ENCODE data around the gene CDPF1.

Gene CDPF1

DNA sequence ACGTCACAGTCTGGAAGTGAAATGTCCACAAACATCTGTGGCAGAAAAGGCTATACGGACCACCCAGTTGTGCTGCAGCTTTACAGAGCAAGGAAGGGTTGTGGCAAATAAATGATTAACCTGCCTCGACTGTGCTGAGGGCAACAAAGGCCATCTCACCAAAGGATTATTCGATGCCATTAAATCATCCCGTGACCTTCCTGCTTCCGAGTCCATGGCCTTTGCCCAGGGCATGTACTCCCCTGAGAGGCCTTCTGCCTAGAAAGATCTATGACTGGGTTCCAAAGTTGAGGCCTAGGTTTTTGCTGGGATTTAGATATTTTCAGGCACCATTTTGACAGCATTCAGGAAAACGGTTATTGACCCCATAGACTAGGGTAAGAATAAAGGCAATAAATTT lies 9.2 kb downstream of the CDPF1 start:
- no peak for DNase-seq (ENCODE audit: low read depth)
- no peak overlapping the region for H3K4me3 ChIP-seq (ENCODE audit: low read length)
- TF ChIP-seq, protein P1, sequence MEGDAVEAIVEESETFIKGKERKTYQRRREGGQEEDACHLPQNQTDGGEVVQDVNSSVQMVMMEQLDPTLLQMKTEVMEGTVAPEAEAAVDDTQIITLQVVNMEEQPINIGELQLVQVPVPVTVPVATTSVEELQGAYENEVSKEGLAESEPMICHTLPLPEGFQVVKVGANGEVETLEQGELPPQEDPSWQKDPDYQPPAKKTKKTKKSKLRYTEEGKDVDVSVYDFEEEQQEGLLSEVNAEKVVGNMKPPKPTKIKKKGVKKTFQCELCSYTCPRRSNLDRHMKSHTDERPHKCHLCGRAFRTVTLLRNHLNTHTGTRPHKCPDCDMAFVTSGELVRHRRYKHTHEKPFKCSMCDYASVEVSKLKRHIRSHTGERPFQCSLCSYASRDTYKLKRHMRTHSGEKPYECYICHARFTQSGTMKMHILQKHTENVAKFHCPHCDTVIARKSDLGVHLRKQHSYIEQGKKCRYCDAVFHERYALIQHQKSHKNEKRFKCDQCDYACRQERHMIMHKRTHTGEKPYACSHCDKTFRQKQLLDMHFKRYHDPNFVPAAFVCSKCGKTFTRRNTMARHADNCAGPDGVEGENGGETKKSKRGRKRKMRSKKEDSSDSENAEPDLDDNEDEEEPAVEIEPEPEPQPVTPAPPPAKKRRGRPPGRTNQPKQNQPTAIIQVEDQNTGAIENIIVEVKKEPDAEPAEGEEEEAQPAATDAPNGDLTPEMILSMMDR (IDR thresholded peaks at IDR 0.05; ENCODE audit: insufficient read depth, low read depth, low read length, missing control alignments), result no peak

DNA sequence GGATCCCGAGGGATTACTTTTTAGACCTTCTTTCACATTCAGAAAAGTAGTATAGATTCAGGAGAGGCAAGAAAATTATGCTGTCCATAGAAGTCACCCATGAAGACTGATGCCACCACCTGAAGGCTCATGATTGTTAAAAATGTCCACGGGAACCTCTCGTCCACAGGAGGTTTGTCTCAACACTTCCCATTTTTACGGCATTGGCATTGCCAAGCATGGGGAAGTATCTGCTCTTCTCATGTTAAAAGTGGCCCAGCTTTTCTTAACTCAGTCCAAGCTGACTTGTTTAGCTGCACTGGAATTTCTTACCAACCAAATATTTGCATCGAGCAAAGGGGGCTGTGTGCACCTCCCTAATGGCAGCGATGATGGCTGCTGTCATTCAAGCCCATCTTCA lies 9.6 kb downstream of the CDPF1 start:
- TF ChIP-seq, protein P1 (IDR thresholded peaks at IDR 0.05; ENCODE audit: insufficient read depth, low read depth, low read length, missing control alignments), result no peak
- no peak for DNase-seq (ENCODE audit: low read depth)
- H3K4me3 ChIP-seq (ENCODE audit: low read length), result no peak overlapping the region

DNA sequence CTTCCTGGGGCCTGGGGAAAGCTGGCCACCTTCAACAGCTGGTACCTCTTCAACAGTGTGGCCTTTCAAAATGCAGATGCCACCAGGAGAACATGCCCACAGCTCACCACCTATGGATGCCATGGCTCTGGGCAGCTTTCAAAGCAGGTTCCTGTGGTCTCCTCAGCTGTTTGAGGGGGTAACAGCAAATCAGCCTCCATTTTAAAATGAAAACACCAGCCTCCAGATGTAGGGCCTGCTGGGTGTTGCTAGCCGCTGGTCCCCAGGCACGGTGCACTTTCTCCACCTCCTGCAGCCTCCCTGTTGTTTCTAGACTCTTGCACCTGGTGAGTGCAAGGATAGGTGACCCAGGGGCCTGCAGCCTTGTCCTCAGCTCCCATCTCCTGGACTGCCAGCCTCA lies 10.0 kb downstream of the CDPF1 start:
- no peak for DNase-seq (ENCODE audit: low read depth)
- H3K4me3 ChIP-seq (ENCODE audit: low read length), result no peak overlapping the region
- TF ChIP-seq, protein P1 (IDR thresholded peaks at IDR 0.05; ENCODE audit: insufficient read depth, low read depth, low read length, missing control alignments), result no peak

DNA sequence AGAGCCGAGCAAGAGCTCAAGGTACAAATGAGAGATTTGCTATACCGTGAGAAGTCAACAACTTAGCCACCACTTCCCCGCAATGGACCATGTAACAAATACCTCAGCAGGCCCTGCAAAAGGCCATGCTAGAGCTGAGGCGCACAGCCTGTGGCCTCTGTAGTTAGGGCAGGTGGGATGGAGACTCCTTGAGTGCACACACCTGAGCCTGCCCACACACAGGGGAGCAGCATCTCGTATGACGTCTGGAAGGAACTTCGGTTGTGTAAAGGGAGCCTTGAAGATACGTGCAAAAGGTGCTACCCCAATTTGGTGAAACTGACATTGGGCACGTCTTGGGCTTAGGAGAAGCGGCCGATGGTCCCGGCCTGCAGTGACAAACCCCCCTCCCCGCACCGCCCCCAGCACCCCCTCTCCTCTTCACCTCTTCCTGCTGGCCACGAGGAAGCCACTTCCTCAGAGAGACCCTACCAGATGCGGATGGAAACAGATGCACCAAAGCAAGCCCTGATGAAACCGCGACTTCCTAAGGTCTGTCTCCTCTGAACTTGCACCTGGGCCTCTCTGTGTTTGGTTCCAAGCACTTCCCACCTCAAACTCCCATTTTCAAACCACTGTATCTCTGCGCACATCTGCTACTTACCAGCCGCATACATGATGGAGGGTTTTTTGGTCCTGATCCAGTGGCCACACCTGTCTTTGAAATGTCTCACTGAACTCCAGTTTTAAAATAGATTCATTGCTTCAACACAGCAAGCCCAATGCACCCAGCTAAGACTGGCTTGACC lies 10.6 kb downstream of the CDPF1 start:
- no peak overlapping the region for H3K4me3 ChIP-seq (ENCODE audit: low read length)
- TF ChIP-seq, protein P1 (IDR thresholded peaks at IDR 0.05; ENCODE audit: insufficient read depth, low read depth, low read length, missing control alignments), result no peak
- no peak for DNase-seq (ENCODE audit: low read depth)

DNA sequence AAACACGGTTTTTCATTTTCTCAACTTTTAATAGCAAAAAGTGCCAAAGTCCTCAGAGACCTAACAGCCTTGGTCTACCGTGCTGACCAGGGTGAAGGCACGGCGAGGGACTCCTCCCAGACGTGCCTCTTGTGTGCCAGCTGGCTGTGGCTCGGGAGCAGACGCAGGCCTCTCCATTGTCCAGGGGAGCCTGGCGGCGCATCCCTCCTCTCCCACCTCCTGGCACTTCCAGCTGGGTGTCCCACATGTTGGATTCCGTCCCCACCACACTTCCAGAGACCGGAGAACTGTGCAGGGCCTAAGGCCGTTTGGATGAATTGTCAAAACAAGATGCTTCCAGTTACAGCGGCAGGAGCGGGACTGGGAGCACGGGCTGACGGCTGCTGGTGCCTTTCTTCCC lies 11.6 kb downstream of the CDPF1 start:
- TF ChIP-seq, protein P1 (IDR thresholded peaks at IDR 0.05; ENCODE audit: insufficient read depth, low read depth, low read length, missing control alignments), result no peak
- no peak overlapping the region for H3K4me3 ChIP-seq (ENCODE audit: low read length)
- DNase-seq (ENCODE audit: low read depth), result no peak

DNA sequence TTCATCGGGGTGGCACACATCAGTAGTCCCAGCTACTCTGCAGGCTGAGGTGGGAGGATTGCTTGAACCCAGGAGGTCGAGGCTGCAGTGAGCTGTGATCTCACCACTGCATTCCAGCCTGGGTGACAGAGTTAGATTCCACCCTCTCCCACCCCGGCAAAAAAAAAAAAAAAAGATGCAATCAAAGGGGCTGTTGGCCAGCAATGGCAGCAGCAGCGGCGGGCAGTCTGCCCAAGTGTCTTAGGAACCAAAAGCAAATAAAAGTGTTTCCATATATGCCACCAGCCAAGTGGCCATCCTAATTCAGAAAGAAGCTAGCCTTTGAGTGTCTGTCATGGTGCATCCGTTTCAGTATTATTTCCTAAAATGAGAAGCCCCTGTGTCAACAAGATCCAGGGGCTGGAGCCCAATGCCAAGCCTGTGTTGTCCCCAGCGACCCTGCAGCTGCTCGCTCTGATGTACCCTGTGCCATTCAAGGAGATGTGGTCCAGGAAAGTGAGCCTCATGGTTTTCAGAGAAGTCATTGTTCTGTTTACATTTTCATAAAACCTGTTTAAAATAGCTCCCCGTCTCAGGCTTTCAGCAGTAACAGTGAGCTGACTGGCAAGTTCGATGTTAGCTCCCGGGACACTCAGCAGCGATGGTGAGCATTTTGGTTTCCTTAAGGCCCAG lies 12.5 kb downstream of the CDPF1 start:
- TF ChIP-seq, protein P1 (IDR thresholded peaks at IDR 0.05; ENCODE audit: insufficient read depth, low read depth, low read length, missing control alignments), result no peak
- DNase-seq (ENCODE audit: low read depth), result no peak
- H3K4me3 ChIP-seq (ENCODE audit: low read length), result no peak overlapping the region
